T-cell (primary cell): ENCODE measurements around the gene TSPYL4. TPM values are rescaled to one million over a fixed set of nuclear protein-coding genes. Genes with fewer than 3 reads are reported as not detected.

Source experiments
- ATAC-seq, 4 experiments: fragments of 200-7000 bp in 3 of 4; fragments of 150-1000 bp in 1 of 4; cut with Tn5 transposase; replicated peaks in 1 of 4; 1 replicate in 3 of 4; 2 replicates in 1 of 4; pipeline ENCODE4 v1.10.0; 2021; ENCODE audit warnings: moderate library complexity in 3 of 4, mild to moderate bottlenecking in 2 of 4, moderate number of reproducible peaks in 1 of 4
- CTCF ChIA-PET, 2 donors: fragments of 300-600 bp; sonication (Branson Sonifier 250); formaldehyde crosslinking; loops; one replicate each; lab custom pipeline; 2022; ENCODE audit warnings: antibody characterized with exemption in 2 of 2; lab: Charles Lee
- POLR2A ChIA-PET, 2 donors: fragments of 300-600 bp; sonication (Branson Sonifier 250); formaldehyde crosslinking; loops; one replicate each; lab custom pipeline; 2022; ENCODE audit warnings: antibody characterized with exemption in 2 of 2; lab: Charles Lee
- DNase-seq, 35 experiments: peaks; one replicate each; pipeline versions ENCODE4 v3.0.0 to v3.0.0-alpha.2; 2013 to 2023
- H3K27ac ChIP-seq: one replicate; pipeline ENCODE4 v1.5.1; 2013; ENCODE audit warnings: low read length
- H3K27me3 ChIP-seq, 2 experiments: replicated peaks in 1 of 2; 1 replicate in 1 of 2; 2 replicates in 1 of 2; pipeline versions ENCODE4 v1.6.1 to v1.7.0; 2013; ENCODE audit warnings: low read length in 1 of 2, mixed read lengths in 1 of 2; ENCODE audit not compliant: control insufficient read depth in 2 of 2, insufficient read depth in 2 of 2; ENCODE audit errors: extremely low read depth in 1 of 2
- H3K36me3 ChIP-seq, 2 donors: 1 replicate in 1 of 2; 2 replicates in 1 of 2; pipeline versions ENCODE4 v1.6.1 to v1.7.0; 2013; ENCODE audit warnings: low read length in 1 of 2; ENCODE audit not compliant: control insufficient read depth in 2 of 2, insufficient read depth in 1 of 2; ENCODE audit errors: extremely low read depth in 1 of 2
- H3K4me1 ChIP-seq, 2 experiments: 1 replicate in 1 of 2; 2 replicates in 1 of 2; pipeline versions ENCODE4 v1.6.1 to v1.7.0; 2013; ENCODE audit warnings: low read length in 2 of 2, mixed read lengths in 1 of 2; ENCODE audit not compliant: insufficient read depth in 2 of 2, control insufficient read depth in 1 of 2; ENCODE audit errors: extremely low read depth in 1 of 2
- H3K4me3 ChIP-seq, 2 donors: 1 replicate in 1 of 2; 2 replicates in 1 of 2; pipeline versions ENCODE4 v1.5.1 to v1.7.0; 2013; ENCODE audit warnings: mild to moderate bottlenecking in 2 of 2, low read length in 1 of 2, moderate library complexity in 1 of 2; ENCODE audit not compliant: control insufficient read depth in 1 of 2; ENCODE audit errors: extremely low read depth in 1 of 2
- H3K9me3 ChIP-seq: 2 replicates; pipeline ENCODE4 v1.7.0; 2013
- H3K27ac Mint-ChIP-seq, 2 donors: one replicate each; pipeline ENCODE4 v1.8.0; 2020 to 2021; ENCODE audit warnings: mild to moderate bottlenecking in 2 of 2, mixed read lengths in 2 of 2
- H3K27me3 Mint-ChIP-seq, 2 donors: one replicate each; pipeline ENCODE4 v1.8.0; 2021 to 2022; ENCODE audit warnings: mixed read lengths in 2 of 2
- H3K36me3 Mint-ChIP-seq: one replicate; pipeline ENCODE4 v1.8.0; 2021; ENCODE audit warnings: mixed read lengths
- H3K4me1 Mint-ChIP-seq, 3 donors: one replicate each; pipeline ENCODE4 v1.8.0; 2020 to 2022; ENCODE audit warnings: mixed read lengths in 3 of 3, mild to moderate bottlenecking in 1 of 3
- H3K4me3 Mint-ChIP-seq, 3 donors: one replicate each; pipeline ENCODE4 v1.8.0; 2020 to 2022; ENCODE audit warnings: mild to moderate bottlenecking in 3 of 3, mixed read lengths in 3 of 3, moderate library complexity in 3 of 3
- H3K9me3 Mint-ChIP-seq, 3 donors: one replicate each; pipeline ENCODE4 v1.8.0; 2020 to 2022; ENCODE audit warnings: mixed read lengths in 3 of 3
- WGBS: methylation state at CpG from one replicate; pipeline ENCODE4 v1.1.5; 2013; ENCODE audit warnings: missing lambda C conversion rate; ENCODE audit not compliant: insufficient coverage; 5-methylcytosine and 5-hydroxymethylcytosine counted together
- total RNA-seq, 35 experiments: library from RNA in 6 of 35; stranded (reverse) in 6 of 35; fragments of 120-200 nt in 1 of 35; gene quantifications; one replicate each; pipeline versions ENCODE4 v1.2.1 to v1.2.4 and lab custom pipeline; 2013 to 2026

Gene TSPYL4
- total RNA-seq, 5 donors from 2014 or later (not counting 1 experiment from before 2014, with no cell fraction given): 18.6 to 60.2 (median 22.4) TPM

- Histone ChIP-seq H3K4me3 (no peak overlapping the region), H3K9me3 (no peaks in the 10 kb centered on the region), H3K27ac (no peak overlapping the region), H3K36me3 (no peaks in the 10 kb centered on the region), H3K27me3 (no peaks in the 10 kb centered on the region), H3K4me1 (peaks cover 17 to 19% of the 10 kb centered on the region in 2 experiments)
- no CpG with 5 or more reads among the region's 1 CpG for WGBS
- Mint-ChIP-seq H3K4me3 (no peak overlapping the region), H3K9me3 (no peaks in the 10 kb centered on the region), H3K36me3 (peaks cover 20% of the 10 kb centered on the region), H3K27me3 (no peaks in the 10 kb centered on the region), H3K27ac (no peak overlapping the region), H3K4me1 (peaks cover 16 to 26% (median 20%) of the 10 kb centered on the region in 3 donors)
- POLR2A ChIA-PET: interaction anchor here in 1 of 2 donors (1.0 kb wide), 1 partner anchor 11 kb away, joined by 6 read pairs; no protein-coding TSS in a partner anchor
- ATAC-seq (no peak), DNase-seq (no peak)
- CTCF ChIA-PET: interaction anchor here (1.0 to 3.9 kb wide), 2 partner anchors 11 kb away, joined by 3 to 37 read pairs; no protein-coding TSS in a partner anchor
Measured at GRCh38 chr6:116256694-116257093, 2.8 kb upstream of the TSPYL4 start.

GRCh38 chr6:116255246-116255800 is 1.4 kb upstream of the TSPYL4 start:
- H3K36me3 ChIP-seq: no peaks in the 10 kb centered on the region
- DNase-seq (no peak), ATAC-seq (no peak)
- no peaks in the 10 kb centered on the region for H3K9me3 Mint-ChIP-seq
- ChIA-PET CTCF (interaction anchor here (0.6 to 3.9 kb wide), 5 partner anchors 13 to 32 kb away, joined by 3 to 37 read pairs (median 6); partner anchors contain the start of gene TSPYL1 (in 1 of the 2)), POLR2A (interaction anchor here in 1 of 2 donors (2.0 to 3.7 kb wide), 2 partner anchors 15 to 24 kb away, joined by 17 to 75 read pairs; partner anchors contain the start of gene TSPYL1)
- WGBS: 63% methylated on average over 1 of the region's 5 CpGs
- peaks cover 10 to 27% (median 16%) of the 10 kb centered on the region in 3 donors for H3K4me1 Mint-ChIP-seq
- no peaks in the 10 kb centered on the region for H3K27me3 ChIP-seq
- H3K4me3 ChIP-seq: no peak overlapping the region
- H3K9me3 ChIP-seq: no peaks in the 10 kb centered on the region
- H3K27ac ChIP-seq: no peak overlapping the region
- H3K36me3 Mint-ChIP-seq: peaks cover 9% of the 10 kb centered on the region
- H3K4me1 ChIP-seq: peaks cover 28 to 29% of the 10 kb centered on the region in 2 experiments
- no peak overlapping the region for H3K4me3 Mint-ChIP-seq
- no peak overlapping the region for H3K27ac Mint-ChIP-seq
- no peaks in the 10 kb centered on the region for H3K27me3 Mint-ChIP-seq

- no peaks in the 10 kb centered on the region for H3K27me3 Mint-ChIP-seq
- peak overlapping the region; percentile 71 to 100 for H3K4me3 ChIP-seq
- no peak overlapping the region for H3K27ac Mint-ChIP-seq
- POLR2A ChIA-PET: interaction anchor here (0.6 to 3.7 kb wide), 11 partner anchors 9 to 345 kb away, joined by 3 to 75 read pairs (median 5); partner anchors contain the start of gene TSPYL1 (in 1 of the 2)
- DNase-seq (peak in 1 of 35 experiments; percentile 20), ATAC-seq (peak in 3 of 4 experiments; percentile 23 to 33 (median 25))
- no peak overlapping the region for H3K4me3 Mint-ChIP-seq
- H3K27me3 ChIP-seq: no peaks in the 10 kb centered on the region
- peak overlapping the region; percentile 98 for H3K27ac ChIP-seq
- no CpG with 5 or more reads among the region's 4 CpGs for WGBS
- no peaks in the 10 kb centered on the region for H3K36me3 ChIP-seq
- no peaks in the 10 kb centered on the region for H3K9me3 Mint-ChIP-seq
- peaks cover 5 to 26% (median 16%) of the 10 kb centered on the region in 3 donors for H3K4me1 Mint-ChIP-seq
- no peaks in the 10 kb centered on the region for H3K9me3 ChIP-seq
- peaks cover 28 to 29% of the 10 kb centered on the region in 2 experiments for H3K4me1 ChIP-seq
- peaks cover under 1% of the 10 kb centered on the region for H3K36me3 Mint-ChIP-seq
- CTCF ChIA-PET: interaction anchor here (0.5 to 3.9 kb wide), 8 partner anchors 14 to 410 kb away, joined by 3 to 37 read pairs (median 4); partner anchors contain the start of gene TSPYL1 (in 1 of the 2)
Measured at GRCh38 chr6:116254297-116255056, 602 bp upstream of the TSPYL4 start.

- ChIA-PET CTCF (interaction anchor here (0.6 to 3.9 kb wide), 6 partner anchors 12 to 36 kb away, joined by 3 to 37 read pairs (median 7); partner anchors contain the start of gene TSPYL1 (in 1 of the 2)), POLR2A (interaction anchor here (0.7 to 3.7 kb wide), 9 partner anchors 8 to 36 kb away, joined by 3 to 75 read pairs (median 4); partner anchors contain the start of gene TSPYL1 (in 1 of the 2))
- Histone ChIP-seq H3K36me3 (no peaks in the 10 kb centered on the region), H3K4me1 (peaks cover 28 to 29% of the 10 kb centered on the region in 2 experiments), H3K27ac (peak overlapping the region; percentile 98), H3K27me3 (no peaks in the 10 kb centered on the region), H3K9me3 (no peaks in the 10 kb centered on the region), H3K4me3 (peak overlapping the region; percentile 71 to 100)
- no peaks in the 10 kb centered on the region for H3K36me3 Mint-ChIP-seq
- no peak overlapping the region for H3K4me3 Mint-ChIP-seq
- 55% methylated on average over 11 of the region's 11 CpGs for WGBS
- H3K27me3 Mint-ChIP-seq: no peaks in the 10 kb centered on the region
- peaks cover 13 to 40% (median 26%) of the 10 kb centered on the region in 3 donors for H3K4me1 Mint-ChIP-seq
- ATAC-seq (no peak), DNase-seq (peak in 1 of 35 experiments; percentile 17)
- no peaks in the 10 kb centered on the region for H3K9me3 Mint-ChIP-seq
- no peak overlapping the region for H3K27ac Mint-ChIP-seq
Measured at GRCh38 chr6:116253188-116253504, 729 bp downstream of the TSPYL4 start.

GRCh38 chr6:116251568-116252384 is 2.1 kb downstream of the TSPYL4 start:
- Mint-ChIP-seq H3K27me3 (no peaks in the 10 kb centered on the region), H3K27ac (no peak overlapping the region), H3K9me3 (no peaks in the 10 kb centered on the region), H3K4me3 (peak overlapping the region in 1 of 3 donors; percentile 74), H3K36me3 (no peaks in the 10 kb centered on the region), H3K4me1 (peaks cover 12 to 41% (median 27%) of the 10 kb centered on the region in 3 donors)
- H3K4me3 ChIP-seq: no peak overlapping the region
- no peak for ATAC-seq
- no peaks in the 10 kb centered on the region for H3K9me3 ChIP-seq
- DNase-seq: no peak
- CTCF ChIA-PET: interaction anchor here (0.6 to 1.3 kb wide), 5 partner anchors 16 to 320 kb away, joined by 3 to 4 read pairs (median 4); no protein-coding TSS in a partner anchor
- POLR2A ChIA-PET: interaction anchor here (0.5 to 3.7 kb wide), 10 partner anchors 9 to 437 kb away, joined by 3 to 75 read pairs (median 4); partner anchors contain the start of genes RWDD1 (in 1 of the 2) and TSPYL1 (in 1 of the 2)
- peaks cover 28 to 29% of the 10 kb centered on the region in 2 experiments for H3K4me1 ChIP-seq
- no peaks in the 10 kb centered on the region for H3K36me3 ChIP-seq
- H3K27me3 ChIP-seq: no peaks in the 10 kb centered on the region
- H3K27ac ChIP-seq: no peak overlapping the region
- 85% methylated on average over 4 of the region's 6 CpGs for WGBS
